Stimulated activated CD8-positive, alpha-beta memory T cell treated with anti-CD3 and anti-CD28 coated beads, Interleukin-15, amount 100 ng/mL, for 4 hours (primary cell): ENCODE results near the gene CERS6.

Experiments
- DNase-seq, 2 donors: peaks; one replicate each; pipeline ENCODE4 v3.0.0-alpha.2; 2020; ENCODE audit warnings: low read depth in 2 of 2

The CERS6 gene

DNA sequence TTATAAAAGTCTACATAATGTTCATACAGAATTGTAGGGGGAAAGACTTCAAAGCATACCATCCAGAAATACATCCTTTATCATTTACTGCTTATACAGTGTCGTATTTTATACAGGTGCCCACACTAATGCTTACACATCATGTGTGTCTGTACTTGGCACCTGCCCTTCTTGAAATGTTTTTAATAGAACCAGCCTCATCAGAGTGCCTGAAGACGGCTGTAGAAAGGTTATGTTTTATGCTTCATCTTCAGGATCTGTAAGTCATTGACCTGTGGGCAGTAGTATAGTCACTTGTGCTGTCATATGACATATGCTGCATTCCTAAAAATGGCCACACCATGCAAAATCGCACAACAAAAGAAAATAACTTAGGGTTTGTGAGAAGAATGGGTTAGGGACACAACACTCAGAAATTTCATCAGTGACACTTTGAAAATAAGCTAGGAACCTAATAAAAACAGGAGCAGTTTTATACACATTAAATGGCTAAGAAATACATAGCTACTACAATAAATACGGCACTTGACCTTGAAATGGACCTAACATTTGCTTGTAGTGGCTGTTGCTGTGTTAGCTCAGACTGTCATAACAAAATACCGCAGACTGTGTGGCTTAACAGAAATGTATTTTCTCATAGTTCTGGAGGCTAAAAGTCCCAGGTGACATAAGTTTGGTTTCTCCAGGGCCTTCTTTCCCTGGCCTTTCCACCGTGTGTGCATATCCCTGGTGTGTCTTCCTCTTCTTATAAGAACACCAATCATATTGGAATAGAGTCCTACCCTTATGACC is 112.6 kb downstream of the CERS6 start:
- no peak for DNase-seq

GRCh38 chr2:168571061-168571460 is 115.0 kb downstream of the CERS6 start:
- DNase-seq = no peak

GRCh38 chr2:168573128-168573903 is 117.2 kb downstream of the CERS6 start:
- DNase-seq = no peak

GRCh38 chr2:168574856-168575630 is 119.0 kb downstream of the CERS6 start:
- DNase-seq = no peak

DNA sequence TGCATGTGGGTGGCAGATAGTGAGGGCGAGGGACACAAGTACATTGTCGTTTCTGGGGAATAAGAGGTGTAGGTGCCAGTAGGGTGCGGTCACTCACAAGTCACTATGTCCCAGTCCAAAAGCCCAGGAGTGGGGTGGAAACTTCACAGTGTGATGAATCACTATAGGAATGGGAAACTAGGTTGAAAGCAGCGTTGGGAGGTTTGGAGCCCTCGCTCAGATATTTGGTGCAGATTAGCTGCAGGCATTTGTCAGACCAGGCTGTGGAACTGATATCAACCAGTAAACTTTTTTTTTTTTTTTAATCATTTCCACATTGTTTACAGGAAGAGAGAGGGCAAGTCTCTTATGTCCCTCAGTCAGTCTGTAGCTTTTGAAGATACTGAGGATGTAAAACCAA is 121.8 kb downstream of the CERS6 start:
- DNase-seq = no peak

GRCh38 chr2:168583064-168583709 is 127.1 kb downstream of the CERS6 start:
- no peak for DNase-seq

DNA sequence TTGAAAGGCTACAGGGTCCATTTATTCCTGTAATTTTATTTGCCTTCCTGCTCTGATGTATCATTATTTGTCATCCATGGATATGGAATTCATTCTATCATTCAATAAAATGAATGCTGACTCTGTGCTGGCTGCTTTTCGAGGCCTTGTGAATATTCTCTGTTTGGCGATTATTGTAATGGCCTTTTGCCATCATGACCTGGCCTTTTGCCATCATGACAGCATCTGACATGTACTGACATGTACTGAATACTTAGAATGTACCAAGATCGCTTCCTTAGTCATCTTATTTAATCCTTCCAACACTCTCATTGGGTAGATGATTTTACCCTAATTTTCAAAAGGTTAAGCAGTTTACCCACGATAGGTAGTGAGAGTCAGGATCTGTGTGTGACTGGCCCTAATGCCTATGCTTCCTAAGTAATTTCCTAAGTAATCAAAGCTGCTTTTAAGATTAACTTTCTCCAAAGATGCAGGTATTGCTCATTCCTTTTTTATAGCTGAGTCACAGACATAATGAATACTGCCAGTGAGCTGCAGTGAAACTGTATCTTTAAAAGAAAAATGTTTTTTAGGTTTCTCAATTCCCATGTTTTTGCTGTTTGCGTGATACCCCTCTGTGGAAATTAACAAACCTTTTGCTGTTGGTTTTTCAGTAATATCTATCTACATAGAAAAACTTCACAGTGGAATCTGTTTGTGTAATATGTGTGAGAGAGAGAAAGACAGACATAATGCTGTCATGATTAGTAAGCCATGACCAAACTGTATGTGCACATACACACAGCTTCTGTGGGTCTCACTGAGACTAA is 127.8 kb downstream of the CERS6 start:
- DNase-seq = no peak

- no peak for DNase-seq
These were observed 128.8 kb downstream of the CERS6 start for GRCh38 chr2:168584911-168585310.

GRCh38 chr2:168585700-168586099 is 129.6 kb downstream of the CERS6 start:
- DNase-seq = no peak

GRCh38 chr2:168587307-168587706 is 131.2 kb downstream of the CERS6 start:
- no peak for DNase-seq

DNA sequence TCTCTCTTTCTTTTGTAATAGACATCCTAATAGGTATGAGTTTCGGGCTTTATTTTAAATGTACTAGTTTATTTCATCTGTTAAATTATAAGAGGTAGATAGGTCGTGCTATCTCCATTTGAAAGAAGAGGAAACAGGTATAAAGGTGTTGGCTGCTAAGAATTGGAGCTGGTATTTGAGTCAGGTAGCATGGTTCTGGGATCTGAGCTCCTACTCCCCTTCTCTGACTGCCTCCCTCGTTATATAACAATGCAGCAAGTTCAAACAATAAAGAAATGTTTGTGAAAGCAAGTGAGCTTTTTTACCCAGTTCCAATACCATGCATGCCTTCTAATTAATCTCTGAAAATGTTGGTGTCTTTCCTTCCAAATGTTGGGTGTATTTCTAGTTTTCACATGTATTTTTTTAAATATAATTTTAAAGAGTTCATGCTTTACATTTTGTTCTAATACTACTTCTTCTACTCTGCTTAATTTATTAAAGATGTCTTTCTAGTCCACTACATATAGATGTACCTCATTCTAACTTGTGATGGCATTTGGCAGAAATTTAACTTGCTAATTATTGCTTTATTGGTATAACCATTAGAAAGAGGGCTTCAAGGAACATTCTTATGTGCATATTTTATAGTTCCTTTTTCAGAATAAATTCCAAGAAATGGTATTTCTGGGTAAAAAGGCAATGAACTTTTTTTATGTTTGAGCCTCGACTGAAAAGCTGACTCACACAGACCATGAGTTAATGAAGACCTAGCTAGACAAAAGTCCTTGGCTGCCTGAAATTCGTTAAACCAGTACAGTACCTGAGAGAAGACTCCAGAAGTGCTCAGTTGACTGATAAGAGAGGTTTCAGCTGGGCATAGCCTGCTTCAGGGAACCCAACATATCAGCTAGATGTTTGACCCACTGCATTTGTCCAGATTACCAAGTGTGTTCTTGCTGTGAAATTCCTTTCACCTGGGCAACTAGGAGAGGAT is 133.5 kb downstream of the CERS6 start:
- no peak for DNase-seq

- no peak for DNase-seq
These were observed 136.2 kb downstream of the CERS6 start for GRCh38 chr2:168592181-168592831.

- DNase-seq = no peak
These were observed 137.6 kb downstream of the CERS6 start for GRCh38 chr2:168593713-168594112.

DNA sequence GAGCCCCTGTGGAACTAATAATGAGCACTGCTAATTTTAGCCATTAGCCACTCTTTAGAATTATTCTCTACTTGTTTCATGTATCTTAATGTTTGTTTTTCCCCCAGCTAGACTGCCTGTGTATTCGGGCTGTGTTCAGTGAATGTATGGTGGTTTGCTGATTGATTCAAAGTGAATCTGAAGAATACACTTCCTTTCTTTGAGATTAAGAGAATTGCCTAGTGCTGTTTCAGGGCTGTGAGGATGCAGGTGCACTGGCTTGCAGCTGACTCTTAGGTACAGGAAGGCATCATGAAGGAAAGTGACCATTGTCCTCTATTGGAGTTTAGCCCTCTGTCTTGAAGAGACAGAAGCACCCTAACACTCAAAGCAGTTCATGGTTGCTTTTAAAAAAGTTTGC is 138.7 kb downstream of the CERS6 start:
- no peak for DNase-seq

GRCh38 chr2:168596881-168597655 is 141.0 kb downstream of the CERS6 start:
- DNase-seq = no peak

DNA sequence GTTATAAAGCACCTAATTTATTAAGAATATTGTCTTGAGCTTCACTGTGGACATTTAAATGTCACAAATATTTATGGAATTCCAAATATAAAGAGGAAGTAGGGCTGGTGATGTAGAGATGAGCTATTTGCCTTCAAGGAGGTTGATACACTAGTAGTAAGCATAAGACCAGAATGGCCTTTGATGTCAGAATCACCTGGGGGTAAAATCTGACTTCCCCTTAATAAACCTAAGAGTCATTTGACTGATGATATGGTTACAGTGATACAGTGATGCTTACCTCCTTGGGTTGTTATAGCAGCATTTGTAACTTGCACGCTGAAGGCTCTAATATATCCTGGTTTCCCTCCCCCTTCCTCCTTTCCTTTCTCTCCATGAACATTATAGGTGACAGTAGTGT is 143.7 kb downstream of the CERS6 start:
- no peak for DNase-seq

- DNase-seq = no peak
These were observed 144.9 kb downstream of the CERS6 start for GRCh38 chr2:168600949-168601348.

DNA sequence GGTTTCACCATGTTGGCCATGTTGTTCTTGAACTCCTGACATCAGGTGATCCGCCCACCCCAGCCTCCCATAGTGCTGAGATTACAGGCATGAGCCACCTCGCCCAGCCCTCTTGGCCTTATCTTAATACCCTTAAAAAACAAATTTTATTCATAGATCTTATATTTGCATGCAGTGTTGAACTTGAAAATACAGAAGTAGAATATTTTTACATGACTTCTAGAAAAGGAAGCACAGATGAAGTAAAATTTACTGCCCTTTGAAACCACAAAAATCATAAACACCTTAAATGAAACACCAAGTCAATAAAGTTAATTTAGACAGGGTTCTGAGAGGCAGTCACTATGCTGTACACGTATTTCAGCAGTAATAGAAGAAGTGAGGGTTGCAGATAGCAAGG is 145.7 kb downstream of the CERS6 start:
- no peak for DNase-seq

DNA sequence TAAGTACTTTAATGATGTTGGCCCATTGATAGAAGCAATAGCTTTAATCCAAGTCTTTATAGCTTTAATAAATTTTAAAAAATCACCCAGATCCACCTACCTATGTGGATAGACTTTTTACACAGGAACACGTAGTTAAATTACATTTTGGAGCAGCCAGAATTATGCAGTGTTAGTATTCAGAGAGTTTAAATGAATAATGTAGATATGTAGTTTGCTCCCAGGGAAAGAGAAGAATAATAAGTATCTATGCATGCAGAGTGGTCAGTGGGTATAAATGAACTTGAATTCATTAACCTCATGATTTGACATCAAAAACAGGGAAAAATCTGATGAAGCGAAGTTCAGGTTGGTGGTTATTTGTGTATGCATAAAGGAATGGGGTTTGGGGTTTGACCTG is 146.3 kb downstream of the CERS6 start:
- no peak for DNase-seq
